Putamen (tissue), 1 donor: ENCODE measurements around the gene TDRD10.
"Not testable (repeated sequence)": the region's sequence is repeated elsewhere in the genome, so short reads cannot be mapped to it uniquely, and the experiment has no call there.

ENCODE experiments used
- DNase-seq: peaks from one replicate; pipeline ENCODE4 v3.0.0-alpha.2; 2016; ENCODE audit warnings: low spot score

The TDRD10 gene

DNA sequence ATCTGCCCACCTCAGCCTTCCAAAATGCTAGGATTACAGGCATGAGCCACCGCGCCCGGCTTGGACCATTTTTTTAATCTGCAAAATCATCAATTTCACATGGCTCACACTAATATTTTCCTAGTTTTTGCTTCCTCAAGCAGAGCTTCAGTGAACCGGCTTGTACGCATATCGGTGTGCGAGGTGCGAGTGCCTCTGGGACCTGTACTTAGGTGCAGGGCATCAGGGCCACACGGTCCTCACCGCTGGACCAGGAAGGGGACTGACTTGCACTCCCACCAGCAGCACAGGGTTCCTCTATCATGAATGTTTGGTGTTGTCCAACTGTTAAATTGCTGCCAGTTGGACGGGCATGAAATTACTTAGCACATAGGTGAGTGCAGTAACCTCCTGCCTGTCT is 15.6 kb downstream of the TDRD10 start:
- DNase-seq = no peak

DNA sequence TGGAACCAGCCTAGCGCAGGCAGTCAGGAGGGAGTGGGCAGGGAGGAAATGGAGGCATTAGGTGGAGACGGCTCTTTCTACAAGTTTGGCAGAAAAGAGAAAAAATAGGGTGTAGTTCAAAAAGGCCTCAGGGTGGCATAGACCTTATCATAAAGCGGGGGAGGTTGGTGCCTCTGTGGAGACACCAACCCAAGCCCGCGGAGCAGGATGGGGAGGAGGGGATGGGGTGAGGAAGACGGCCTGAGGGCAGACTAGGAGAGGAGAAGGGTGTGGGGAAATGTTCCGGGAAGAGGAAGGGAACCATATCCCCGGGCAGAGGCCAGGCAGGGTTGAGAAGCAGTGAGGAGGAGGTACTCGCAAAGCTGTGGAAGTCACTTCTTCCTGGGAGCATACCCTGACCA is 17.6 kb downstream of the TDRD10 start:
- no peak for DNase-seq

DNA sequence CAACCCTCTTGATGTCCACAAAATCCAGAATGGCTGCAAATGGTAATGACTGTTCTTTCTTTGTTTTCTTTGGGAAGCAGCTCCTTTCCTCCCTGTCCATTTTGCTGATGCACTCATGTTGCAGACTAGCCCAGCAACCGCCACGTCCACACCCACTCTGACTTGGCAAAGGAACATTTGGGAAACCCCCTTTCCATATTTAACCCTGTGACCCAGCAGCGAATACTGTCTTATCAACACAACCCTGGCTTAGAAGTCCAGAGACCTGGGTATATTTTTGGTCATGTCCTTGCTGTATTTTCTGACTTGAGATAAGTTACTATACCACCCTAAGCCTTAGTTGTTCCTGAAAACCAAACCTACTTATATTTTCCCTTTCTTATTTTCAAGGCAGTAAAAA is 18.3 kb downstream of the TDRD10 start:
- no peak for DNase-seq

DNA sequence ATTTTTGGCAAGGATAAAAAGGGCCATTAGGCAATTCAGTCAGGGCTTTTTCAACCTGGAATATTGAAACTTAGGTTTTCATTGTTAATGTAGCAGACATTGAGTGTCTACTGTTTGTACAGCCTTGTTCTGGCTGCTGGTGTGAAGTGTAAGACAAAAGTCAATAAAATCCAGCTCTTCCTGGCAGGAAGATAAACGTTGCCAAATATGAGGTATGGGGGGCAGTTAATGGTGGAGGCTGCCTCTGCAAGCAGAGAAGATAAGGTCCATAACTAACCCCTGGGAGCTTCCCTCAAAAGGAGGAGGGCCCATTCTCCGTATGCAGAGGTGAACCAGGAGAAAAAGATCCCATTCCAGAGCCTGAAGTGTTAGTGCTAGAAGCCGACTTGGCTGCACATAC is 19.7 kb downstream of the TDRD10 start:
- no peak for DNase-seq

DNA sequence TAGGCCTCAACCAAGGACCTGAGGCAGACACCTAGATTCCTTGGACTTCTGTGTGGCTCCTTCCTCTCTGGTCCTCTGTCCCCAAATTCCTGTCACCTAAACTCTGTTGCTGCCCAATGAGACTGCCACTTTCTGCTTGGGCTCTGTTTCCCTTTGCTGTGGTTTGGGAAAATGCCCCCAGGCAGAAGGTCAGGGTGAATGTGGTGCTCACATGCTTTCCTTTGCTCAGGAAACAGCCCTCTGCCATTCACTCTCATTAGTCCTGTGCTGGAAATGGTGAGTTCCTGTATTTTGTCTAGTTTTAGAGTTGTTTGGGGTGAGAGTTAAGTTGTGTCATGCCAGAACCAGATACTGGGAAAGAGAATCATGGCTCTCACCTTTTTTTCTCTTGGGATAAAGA is 22.9 kb downstream of the TDRD10 start:
- no peak for DNase-seq

DNA sequence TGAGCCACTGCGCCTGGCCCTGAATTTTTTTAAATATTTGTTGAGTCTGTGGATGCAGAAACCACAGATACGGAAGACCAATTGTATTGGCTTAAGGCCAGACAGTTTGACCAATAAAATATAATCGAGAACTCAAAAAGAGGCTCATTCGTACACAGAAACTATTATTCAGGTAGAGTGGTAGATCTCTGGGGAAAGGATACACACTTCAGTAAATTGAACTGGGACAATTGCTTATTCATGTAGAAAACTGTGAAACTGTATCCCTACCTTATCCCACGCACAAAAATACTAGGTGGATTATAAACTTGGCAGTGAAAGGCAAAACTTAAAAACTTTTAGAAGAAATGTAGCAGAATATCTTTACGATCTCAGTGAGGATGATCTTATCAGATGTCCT is 25.2 kb downstream of the TDRD10 start:
- DNase-seq = no peak

DNA sequence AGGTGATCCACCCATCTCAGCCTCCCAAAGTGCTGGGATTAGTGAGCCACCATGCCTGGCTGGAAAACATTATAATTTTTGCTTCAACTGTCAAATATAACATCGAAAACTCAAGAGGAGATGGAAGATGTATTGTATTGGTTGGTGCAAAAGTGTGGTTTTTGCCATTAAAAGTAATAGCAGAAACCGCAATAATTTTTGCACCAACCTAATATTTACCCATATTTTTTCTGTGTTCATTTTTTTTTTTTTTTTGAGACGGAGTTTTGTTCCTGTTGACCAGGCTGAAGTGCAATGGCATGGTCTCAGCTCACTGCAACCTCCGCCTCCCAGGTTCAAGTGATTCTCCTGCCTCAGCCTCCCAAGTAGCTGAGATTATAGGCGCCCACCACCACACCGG is 27.3 kb downstream of the TDRD10 start:
- DNase-seq = no peak

DNA sequence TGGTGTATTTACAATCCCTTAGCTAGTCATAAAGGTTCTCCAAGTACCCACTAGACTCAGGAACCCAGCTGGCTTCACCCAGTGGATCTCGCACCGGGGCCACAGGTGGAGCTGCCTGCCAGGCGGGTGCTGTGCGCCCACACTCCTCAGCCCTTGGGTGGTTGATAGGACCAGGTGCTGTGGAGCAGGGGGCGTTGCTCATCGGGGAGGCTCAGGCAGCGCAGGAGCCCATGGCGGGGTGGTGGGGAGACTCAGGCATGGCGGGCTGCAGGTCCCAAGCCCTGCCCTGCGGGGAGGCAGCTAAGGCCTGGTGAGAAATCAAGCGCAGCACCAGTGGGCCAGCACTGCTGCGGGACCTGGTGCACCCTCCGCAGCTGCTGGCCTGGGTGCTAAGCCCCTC is 29.9 kb downstream of the TDRD10 start:
- not testable (repeated sequence) for DNase-seq

DNA sequence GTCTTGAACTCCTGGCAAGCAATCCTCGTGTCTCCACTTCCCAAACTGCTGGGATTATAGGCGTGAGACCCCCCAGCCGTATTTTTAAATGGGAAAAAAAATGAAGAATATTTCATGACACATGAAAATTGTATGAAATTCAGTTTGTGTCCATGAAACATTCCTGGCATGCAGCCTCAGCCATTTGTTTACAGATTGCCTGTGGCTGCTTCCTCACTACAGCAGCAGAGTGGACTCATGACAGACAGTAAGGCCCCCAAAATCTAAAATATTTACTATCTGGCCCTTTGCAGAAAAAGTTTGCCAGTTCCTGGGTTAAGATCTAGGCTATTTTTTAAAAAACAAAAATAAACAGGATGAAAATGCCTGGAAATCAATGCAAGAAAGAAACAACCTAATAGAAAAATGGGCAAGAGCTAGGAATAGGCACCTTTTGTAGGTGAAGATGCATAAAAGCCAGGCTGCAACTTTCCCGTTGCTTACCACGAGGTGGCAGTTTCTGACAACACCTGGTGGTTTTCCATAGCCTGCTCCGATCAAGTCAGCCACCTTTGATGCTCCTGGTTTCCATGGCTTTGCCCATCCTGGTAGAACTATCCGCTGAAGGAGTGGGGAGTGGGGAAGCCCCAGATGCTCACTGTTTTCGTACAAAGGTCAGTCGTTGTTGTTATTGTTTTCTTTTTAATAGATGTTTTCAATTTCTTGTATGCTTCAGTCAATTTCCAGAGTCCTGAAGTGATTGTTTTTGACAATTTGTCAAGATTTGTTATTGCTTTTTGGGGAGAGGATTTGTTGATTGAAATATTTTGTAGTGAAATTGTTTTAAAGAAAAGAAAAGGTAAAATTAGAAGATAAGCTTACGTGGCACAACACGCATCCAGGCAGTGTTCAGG is 32.2 kb downstream of the TDRD10 start:
- DNase-seq = no peak

DNA sequence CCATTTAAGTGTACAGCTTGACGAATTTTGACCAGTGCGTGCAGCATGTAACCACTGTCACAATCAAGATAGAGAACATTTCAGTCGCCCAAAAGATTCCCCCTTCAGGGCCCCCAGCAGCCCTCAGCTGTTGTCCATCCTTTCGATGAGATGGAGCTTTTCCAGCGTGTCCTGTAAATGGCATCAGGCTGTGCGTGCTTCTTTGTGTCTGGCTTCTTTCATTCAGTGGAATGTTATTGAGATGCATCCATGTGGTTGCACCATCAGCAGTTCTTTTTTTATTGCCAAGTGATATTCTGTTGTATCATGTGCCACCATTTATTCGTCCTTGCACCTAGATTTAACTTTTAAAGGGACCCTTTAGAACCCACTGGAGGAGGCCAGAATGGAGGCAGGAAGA is 34.6 kb downstream of the TDRD10 start:
- no peak for DNase-seq

DNA sequence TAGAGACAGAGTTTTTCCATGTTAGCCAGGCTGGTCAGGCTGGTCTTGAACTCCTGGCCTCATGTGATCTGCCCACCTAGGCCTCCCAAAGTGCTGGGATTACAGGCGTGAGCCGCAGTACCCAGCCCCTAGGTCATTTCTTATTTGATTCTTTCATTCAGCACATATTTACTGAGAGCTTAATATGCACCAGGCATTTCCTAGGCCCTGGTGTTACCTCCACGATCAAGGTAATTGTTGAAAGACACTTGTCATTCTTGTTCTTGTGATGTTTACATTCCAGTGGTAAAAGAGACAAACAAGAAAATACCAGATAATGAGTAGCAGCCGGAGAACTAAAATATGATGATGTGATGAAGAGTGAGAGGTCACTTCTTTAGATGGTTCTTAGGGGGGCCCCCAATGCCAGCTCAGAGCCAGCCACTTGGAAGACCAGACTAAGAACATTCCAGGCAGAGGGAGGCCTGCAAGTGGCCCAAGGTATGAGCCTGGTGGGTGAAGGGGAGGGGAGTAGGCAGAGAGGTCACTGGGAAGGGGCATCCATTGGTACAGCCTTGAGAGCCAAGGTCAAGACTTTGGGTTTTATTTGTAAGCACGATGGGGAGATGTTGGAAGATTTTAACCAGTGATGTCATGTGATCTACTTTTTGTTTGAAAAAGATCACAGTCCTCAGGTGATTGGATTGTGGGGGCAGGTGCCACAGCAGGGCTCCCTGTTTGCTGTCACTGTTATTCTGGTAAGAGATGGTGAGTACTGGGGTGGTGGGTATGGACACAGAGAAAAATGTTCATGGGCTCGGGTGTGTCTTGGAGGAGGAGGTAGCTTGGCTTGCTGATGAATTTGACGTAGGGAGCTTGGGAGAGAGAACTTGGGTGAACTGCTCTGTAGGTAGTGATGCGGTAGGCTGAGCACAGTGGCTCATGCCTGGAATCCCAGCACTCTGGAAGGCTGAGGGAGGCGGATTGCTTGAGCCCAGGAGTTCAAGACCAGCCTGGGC is 37.8 kb downstream of the TDRD10 start:
- DNase-seq = no peak

DNA sequence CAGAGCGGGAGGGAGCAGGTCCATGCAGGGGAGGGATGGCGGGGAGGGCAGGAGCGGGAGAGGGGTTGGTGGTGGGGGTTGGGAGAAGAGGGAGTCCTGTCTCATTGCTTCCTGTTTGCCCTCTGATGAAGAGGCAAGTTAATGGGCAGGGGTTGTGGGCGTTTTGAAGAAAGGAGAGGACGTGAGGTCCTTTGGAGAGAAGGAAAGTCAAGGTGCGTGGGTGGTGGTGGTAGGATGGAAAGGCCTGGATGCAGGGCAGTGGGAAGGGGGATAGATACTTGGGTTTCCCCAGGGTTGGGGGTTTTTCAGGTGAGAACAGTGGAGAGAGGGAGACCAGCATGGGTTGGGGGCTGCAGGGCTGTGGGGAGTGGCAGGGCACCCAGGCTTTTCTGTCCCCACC is 39.2 kb downstream of the TDRD10 start:
- no peak for DNase-seq

DNA sequence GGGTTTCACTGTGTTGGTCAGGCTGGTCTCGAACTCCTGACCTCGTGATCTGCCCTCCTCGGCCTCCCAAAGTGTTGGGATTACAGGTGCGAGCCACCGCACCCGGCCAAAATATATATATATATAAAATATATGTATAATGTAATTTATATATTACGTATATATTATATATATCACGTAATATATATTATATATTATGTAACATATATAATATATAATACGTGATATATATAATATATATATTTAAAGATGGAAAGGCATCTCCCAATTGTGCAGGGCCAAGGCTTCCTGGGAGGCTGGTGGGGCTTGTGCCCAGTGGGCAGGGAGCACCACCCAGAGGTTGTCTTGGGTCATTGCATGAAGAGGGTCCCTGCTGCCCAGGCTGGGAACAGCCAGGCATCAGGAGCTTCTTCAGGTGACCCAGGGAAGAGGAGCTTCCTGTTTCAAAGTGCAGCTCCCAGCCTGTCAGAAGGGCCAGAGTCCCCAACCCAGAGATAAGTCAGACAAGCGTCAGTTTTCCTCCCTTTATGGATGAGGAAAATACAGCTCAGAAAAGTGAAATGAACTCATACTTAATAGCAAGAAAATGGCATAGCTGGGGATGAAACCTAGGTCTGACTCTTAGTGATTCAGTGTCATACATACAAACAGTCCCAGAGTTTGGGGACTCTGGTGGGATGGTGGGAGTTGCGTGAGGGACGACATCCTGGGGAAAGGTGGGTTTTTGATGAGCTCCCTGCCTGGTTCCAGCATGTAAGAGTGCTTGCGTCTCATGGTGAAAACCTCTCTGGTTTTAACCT is 44.4 kb downstream of the TDRD10 start:
- peak; percentile 34 for DNase-seq

DNA sequence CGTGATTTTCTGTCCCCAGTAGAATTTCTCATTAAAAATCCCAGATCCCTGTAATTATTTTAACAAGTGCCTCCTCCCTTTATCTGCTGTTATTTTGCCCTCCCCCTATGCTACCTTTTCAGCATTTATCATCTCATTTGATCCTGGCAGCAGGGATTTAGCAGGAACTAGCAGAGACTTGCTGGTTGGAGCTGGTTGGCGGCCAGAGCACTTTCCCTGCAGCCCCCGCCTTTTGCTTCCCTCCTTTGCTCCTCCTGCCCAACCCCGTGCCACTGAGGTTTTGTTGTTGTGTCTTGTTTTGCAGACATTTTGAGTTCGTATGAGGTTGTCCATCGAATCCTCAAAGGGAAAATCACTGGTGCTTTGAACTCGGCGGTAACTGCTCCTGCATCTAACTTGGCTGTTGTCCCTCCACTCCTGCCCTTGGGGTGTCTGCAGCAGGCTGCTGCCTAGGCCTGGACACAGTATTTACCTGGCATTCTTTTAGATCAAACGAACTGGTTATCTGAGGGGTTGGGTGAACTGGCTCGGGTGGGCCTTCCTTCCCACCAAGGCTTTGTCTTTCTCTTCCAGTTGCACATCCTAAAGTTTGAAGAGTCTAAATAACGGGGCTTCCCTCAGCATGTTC is 45.2 kb downstream of the TDRD10 start:
- no peak for DNase-seq

DNA sequence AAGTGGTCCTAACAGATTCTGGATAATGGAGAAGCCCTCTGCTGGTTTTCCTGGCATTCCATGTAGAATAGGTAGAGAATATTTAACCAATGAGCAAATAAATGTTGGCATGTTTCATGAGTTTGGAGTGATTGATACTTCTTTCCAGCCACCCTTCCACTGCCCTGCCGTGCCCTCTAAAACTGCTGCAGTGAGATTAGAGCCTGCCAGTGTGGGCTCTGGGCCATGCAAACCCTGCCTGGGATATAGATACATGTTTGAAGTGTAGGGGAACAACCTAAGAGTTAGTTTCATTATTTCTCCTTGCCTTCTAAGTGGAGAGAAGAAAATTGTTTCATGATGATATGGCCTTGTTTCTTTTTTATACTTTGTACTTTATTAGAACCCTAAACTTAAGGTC is 46.0 kb downstream of the TDRD10 start:
- no peak for DNase-seq

DNA sequence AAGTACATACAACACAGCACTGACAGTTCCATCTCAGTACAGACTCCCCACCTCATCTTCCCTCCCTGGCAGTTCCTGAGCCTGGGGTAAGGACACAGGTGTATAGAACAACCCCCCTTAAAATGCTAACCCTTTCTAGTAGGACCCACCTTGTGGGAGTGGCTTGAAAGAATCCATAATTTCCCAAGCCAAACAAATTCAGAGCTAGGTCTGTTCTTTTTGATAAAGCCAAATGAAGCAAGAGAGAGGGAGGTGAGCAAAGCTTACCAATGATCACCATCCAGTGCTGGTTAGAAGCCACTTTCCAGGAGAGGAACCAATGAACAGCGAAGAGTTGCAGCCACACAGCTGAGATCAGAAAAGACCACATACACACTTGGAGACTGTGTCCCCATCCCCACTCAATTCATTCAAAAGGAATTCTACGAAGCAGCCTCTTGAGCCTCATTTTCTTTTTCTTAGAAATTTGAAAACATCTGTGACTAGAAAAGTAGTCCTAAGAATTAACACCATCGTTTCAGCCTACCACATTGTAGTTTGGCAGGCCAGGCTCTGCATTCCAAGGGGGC is 47.3 kb downstream of the TDRD10 start:
- no peak for DNase-seq

DNA sequence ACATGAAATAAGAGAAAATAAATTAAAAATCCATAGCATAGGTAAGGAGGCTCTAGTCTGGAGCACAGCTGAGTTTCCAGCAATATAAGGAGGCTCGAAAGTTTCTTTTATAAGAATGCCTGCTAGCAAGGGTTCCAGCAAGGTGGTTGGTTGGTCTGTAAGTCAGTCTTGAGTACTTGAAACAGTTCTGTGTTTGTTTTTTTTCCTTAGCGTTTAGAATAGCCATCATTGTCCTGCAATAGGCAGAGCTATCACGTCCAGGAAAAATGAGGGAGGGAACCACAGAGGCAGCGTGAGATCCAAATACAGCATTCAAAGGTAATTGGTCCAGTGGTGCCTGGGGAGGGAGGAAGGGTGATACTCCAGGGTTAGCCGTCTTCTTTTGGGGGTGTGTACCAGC is 48.1 kb downstream of the TDRD10 start:
- DNase-seq = no peak

DNA sequence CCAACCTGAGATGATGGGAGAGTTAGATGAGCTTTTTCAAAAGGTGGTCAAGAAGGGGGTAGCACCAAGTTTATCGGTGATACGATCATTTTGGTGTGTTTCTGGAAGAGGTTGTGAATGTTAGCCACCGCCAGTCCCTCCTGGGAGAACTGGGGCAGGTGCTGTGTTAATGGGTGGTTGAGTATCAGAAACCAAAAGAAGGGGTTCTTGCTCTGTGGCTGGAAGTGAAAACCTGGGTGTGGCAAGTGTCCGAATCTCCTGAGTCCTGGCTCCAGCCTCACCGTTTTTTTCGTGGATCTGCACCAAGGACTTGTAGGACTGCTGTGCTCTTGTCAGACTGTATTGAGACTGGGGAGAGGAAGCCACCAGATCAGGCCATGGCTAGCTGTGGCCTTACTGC is 48.6 kb downstream of the TDRD10 start:
- DNase-seq = no peak

DNA sequence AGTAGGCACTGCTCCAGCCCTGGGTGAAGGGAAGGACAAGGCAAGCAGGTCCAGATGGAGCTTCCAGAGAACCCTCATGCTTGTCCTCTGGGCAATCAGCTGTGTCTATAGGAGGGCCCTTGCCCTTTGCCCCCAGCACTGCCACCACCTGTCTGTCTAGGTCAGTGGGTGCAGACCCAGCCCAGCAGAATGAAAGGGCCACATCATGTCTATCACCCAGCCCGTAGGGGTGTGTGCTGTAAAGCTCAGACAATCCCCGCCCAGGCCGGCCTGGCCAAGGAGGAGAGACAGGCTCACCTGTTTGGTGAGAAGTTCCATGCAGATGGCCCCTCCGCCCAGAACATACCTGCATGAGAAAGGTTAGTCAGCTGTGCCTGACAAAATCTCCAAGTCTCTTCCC is 49.5 kb downstream of the TDRD10 start:
- no peak for DNase-seq

DNA sequence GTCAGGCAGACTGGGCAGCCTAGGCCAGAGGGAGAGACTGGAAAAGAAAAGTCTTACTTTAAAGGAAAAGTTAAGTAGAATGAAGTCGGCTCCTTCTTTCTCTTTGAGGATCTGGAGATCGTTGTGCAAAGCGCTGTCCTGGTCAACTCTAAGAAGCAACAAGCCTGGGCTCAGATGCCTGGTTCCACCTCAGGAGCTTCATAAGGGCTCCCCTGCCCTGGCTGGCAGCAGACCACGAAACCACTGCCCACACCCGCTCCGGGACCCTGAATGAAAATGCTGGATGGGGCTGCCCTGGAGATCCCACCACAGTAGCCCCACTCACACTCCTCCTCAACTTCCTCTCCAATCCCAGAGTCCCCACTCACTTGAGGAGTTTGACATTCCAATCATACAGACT is 50.0 kb downstream of the TDRD10 start:
- no peak for DNase-seq
